Transverse colon (tissue), 3 donors: ENCODE results near the gene ITGB6.

Experiments used
- CTCF ChIP-seq, 5 experiments: fragments of 200-600 bp in 3 of 5; fragments of 450-650 bp in 2 of 5; sonication (generic) in 3 of 5; IDR thresholded peaks; 1 replicate in 2 of 5; 2 replicates in 3 of 5; pipeline ENCODE4 v1.5.1; 2016 to 2017; ENCODE audit warnings: antibody characterized with exemption in 5 of 5, inconsistent platforms in 3 of 5, mild to moderate bottlenecking in 2 of 5, moderate library complexity in 1 of 5
- EP300 ChIP-seq: sonication (generic); formaldehyde crosslinking; IDR thresholded peaks from one replicate; pipeline ENCODE4 v1.6.1; 2017; ENCODE audit warnings: antibody characterized with exemption, low read depth

- TF ChIP-seq EP300, result no peak
- TF ChIP-seq CTCF (IDR thresholded peaks at IDR 0.05), result no peak
These were observed 1.9 kb upstream of the ITGB6 start for GRCh38 chr2:160201849-160202539.
